Measurements from ENCODE around the gene CAPN15. TPM values are rescaled to one million over a fixed set of nuclear protein-coding genes. Genes with fewer than 3 reads are reported as not detected.

The CAPN15 gene
- polyA plus RNA-seq, 1 of the 3 experiments (the other 2 are of a cell fraction) = 22.9 TPM

GRCh38 chr16:553601-554296, 26.2 kb downstream of the CAPN15 start:
- Histone ChIP-seq H4K20me1 (ENCODE audit: insufficient read depth) (no peaks in the 10 kb centered on the region), H3K36me3 (replicated peaks in 1 of 2; ENCODE audit: control insufficient read depth in 1 of 2, insufficient read depth in 2 of 2, low read length in 1 of 2) (peaks cover 0 to 18% of the 10 kb centered on the region in 2 experiments), H3K9ac (no peak overlapping the region), H3K4me2 (no peak overlapping the region), H3K9me3 (no peaks in the 10 kb centered on the region), H2AFZ (ENCODE audit: low read depth) (no peak overlapping the region), H3K79me2 (ENCODE audit: insufficient read depth) (no peaks in the 10 kb centered on the region), H3K4me1 (ENCODE audit: control insufficient read depth in 1 of 2, insufficient read depth in 2 of 2, low read depth in 1 of 2, low read length in 1 of 2) (peaks cover 0 to 9% of the 10 kb centered on the region in 2 experiments; a peak in 1 of 4 replicates), H3K9me2 (no peaks in the 10 kb centered on the region), H3K27ac (ENCODE audit: low read depth in 2 of 2, low read length in 1 of 2) (no peak overlapping the region), H3F3A (replicated peaks; ENCODE audit: insufficient read depth) (peaks cover 2% of the 10 kb centered on the region), H3K27me3 (ENCODE audit: insufficient read depth) (0 out of 2 replicates have a peak, but pooled peaks cover 5% of the 10 kb centered on the region), H3K4me3 (ENCODE audit: low read depth in 2 of 2, low read length in 1 of 2) (no peak overlapping the region)
- TF ChIP-seq MAX (IDR thresholded peaks at IDR 0.05; ENCODE audit: low read depth) (no peak), FOXM1 (IDR thresholded peaks at IDR 0.05; ENCODE audit: low read depth) (no peak), ZBTB33 (IDR thresholded peaks at IDR 0.05; ENCODE audit: borderline replicate concordance, low read depth) (no peak), ELF1 (IDR thresholded peaks at IDR 0.05) (no peak), FOXJ3 (CRISPR knock-in tag; IDR thresholded peaks at IDR 0.05) (no peak), SIN3A (IDR thresholded peaks at IDR 0.05; ENCODE audit: borderline replicate concordance, low read depth, low read length) (no peak), POLR2AphosphoS5 (IDR thresholded peaks at IDR 0.05; ENCODE audit: low read depth, low read length) (no peak), SMC3 (IDR thresholded peaks at IDR 0.05; ENCODE audit: low read depth, low read length) (no peak)
- TF ChIP-seq, protein P1, sequence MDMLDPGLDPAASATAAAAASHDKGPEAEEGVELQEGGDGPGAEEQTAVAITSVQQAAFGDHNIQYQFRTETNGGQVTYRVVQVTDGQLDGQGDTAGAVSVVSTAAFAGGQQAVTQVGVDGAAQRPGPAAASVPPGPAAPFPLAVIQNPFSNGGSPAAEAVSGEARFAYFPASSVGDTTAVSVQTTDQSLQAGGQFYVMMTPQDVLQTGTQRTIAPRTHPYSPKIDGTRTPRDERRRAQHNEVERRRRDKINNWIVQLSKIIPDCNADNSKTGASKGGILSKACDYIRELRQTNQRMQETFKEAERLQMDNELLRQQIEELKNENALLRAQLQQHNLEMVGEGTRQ (IDR thresholded peaks at IDR 0.05; ENCODE audit: borderline replicate concordance, low read depth, low read length) = no peak
- POLR2A ChIA-PET = no interaction called here
- CTCF ChIA-PET = interaction anchor here (1.2 kb wide), 1 partner anchor 11 kb away, joined by 3 read pairs; no protein-coding TSS in a partner anchor
- 82% methylated on average over 10 of the region's 33 CpGs for WGBS (ENCODE audit: low lambda C conversion rate)
- no peak for DNase-seq

DNA sequence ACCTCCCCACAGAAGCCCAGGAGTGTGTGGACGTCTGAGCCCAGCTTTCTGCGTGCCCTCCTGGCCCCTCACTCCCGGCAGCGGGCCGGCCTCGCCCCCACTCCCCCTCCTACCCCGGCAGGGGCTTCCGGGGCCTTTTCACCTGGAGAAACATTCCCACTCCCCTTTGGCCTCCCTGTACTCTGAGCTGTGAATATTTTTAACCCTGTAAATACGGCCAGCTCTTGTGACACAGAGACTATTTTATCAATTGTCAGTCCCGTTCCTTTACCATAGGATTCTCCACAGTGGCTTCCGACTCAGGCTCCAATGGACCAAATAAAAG, 26.7 kb downstream of the CAPN15 start:
- H3K9ac ChIP-seq = no peak overlapping the region
- H3K9me3 ChIP-seq = no peaks in the 10 kb centered on the region
- no peaks in the 10 kb centered on the region for H3K79me2 ChIP-seq (ENCODE audit: insufficient read depth)
- DNase-seq = no peak
- no peak overlapping the region for H3K4me3 ChIP-seq (ENCODE audit: low read depth in 2 of 2, low read length in 1 of 2)
- peaks cover 0 to 16% of the 10 kb centered on the region in 2 experiments for H3K36me3 ChIP-seq (replicated peaks in 1 of 2; ENCODE audit: control insufficient read depth in 1 of 2, insufficient read depth in 2 of 2, low read length in 1 of 2)
- POLR2A ChIA-PET = no interaction called here
- no peak overlapping the region for H3K27ac ChIP-seq (ENCODE audit: low read depth in 2 of 2, low read length in 1 of 2)
- peaks cover 2% of the 10 kb centered on the region for H3F3A ChIP-seq (replicated peaks; ENCODE audit: insufficient read depth)
- no peaks in the 10 kb centered on the region for H3K9me2 ChIP-seq
- no peak overlapping the region for H2AFZ ChIP-seq (ENCODE audit: low read depth)
- H3K4me1 ChIP-seq (ENCODE audit: control insufficient read depth in 1 of 2, insufficient read depth in 2 of 2, low read depth in 1 of 2, low read length in 1 of 2) = peaks cover 0 to 9% of the 10 kb centered on the region in 2 experiments; a peak in 1 of 4 replicates
- H3K4me2 ChIP-seq = no peak overlapping the region
- no peaks in the 10 kb centered on the region for H4K20me1 ChIP-seq (ENCODE audit: insufficient read depth)
- WGBS (ENCODE audit: low lambda C conversion rate) = 94% methylated on average over 11 of the region's 11 CpGs
- CTCF ChIA-PET = interaction anchor here (1.2 kb wide), 1 partner anchor 11 kb away, joined by 3 read pairs; no protein-coding TSS in a partner anchor
- peaks cover 10% of the 10 kb centered on the region for H3K27me3 ChIP-seq (ENCODE audit: insufficient read depth)
- TF ChIP-seq MEF2A (IDR thresholded peaks at IDR 0.05; ENCODE audit: borderline replicate concordance, low read depth) (no peak), EP300 (IDR thresholded peaks at IDR 0.05; ENCODE audit: borderline replicate concordance in 1 of 2, low read depth in 1 of 2, low read length in 1 of 2) (no peak), TEAD4 (IDR thresholded peaks at IDR 0.05; ENCODE audit: borderline replicate concordance, insufficient read depth) (no peak), TCF12 (IDR thresholded peaks at IDR 0.05) (no peak), FOSL2 (IDR thresholded peaks at IDR 0.05; ENCODE audit: borderline replicate concordance, low read depth) (no peak), SMC3 (IDR thresholded peaks at IDR 0.05; ENCODE audit: low read depth, low read length) (no peak), REST (IDR thresholded peaks at IDR 0.05; ENCODE audit: low read depth, low read length) (no peak), ZBTB33 (IDR thresholded peaks at IDR 0.05; ENCODE audit: borderline replicate concordance, low read depth) (no peak), RCOR1 (IDR thresholded peaks at IDR 0.05; ENCODE audit: low read length) (no peak)
- TF ChIP-seq, protein P1 (IDR thresholded peaks at IDR 0.05; ENCODE audit: borderline replicate concordance, low read depth, low read length) = no peak

Data from SK-N-SH (cell line).